Measurements from ENCODE around the gene TUBGCP3.

TUBGCP3 gene

DNA sequence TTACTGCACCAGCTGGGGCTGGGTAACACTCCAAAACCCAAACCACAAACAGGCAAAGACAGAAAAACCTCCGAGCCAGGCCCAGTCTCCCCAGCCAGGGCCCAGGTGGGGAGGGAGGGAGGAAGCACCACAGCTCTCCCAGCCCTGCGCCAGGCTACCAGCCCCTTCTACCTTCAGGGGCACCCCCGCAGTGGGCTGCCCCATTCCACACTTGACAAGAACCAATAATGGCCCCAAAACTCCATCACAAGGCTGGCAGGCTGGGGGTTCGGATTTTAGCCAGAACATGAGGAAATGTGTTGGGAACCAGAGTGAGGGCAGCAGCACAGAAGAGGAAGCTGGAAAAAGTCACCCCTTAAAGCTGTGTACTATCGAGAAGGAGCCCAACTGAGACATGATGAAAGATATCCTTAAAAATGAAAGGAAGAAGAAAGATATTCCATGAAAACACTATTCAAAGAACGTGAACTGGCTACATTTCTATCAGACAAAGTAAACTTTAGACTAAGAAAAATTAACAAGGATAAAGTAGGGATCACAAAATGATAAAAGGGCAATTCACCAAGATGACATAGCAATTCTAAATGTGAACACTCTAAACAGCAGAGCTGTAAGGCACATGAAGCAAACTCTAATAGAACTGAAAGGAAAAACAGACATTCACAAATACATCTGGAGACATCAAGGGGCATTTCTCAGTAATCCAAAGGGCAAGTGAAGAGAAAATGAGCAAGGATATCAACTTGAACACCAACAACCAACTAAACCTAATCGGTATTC is 12.9 kb downstream of the TUBGCP3 start:
- no peaks in the 10 kb centered on the region for H3K36me3 ChIP-seq (ENCODE audit: control insufficient read depth, low read depth, low read length)
- H3K9me3 ChIP-seq (ENCODE audit: control insufficient read depth, low read depth, low read length) = no peaks in the 10 kb centered on the region
- no peak overlapping the region for H3K9ac ChIP-seq (ENCODE audit: low read length)
- H3K4me1 ChIP-seq (ENCODE audit: control insufficient read depth, low read depth, low read length) = peaks cover 7% of the 10 kb centered on the region
- no peak overlapping the region for H3K27ac ChIP-seq (ENCODE audit: low read length)
- no peak overlapping the region for H3K4me3 ChIP-seq (ENCODE audit: low read length)
- H3K27me3 ChIP-seq (ENCODE audit: control insufficient read depth, insufficient read depth, low read length) = no peaks in the 10 kb centered on the region

GRCh38 chr13:112574416-112574815 is 13.5 kb downstream of the TUBGCP3 start:
- H3K4me3 ChIP-seq (ENCODE audit: low read length) = no peak overlapping the region
- H3K9me3 ChIP-seq (ENCODE audit: control insufficient read depth, low read depth, low read length) = no peaks in the 10 kb centered on the region
- no peak overlapping the region for H3K9ac ChIP-seq (ENCODE audit: low read length)
- H3K36me3 ChIP-seq (ENCODE audit: control insufficient read depth, low read depth, low read length) = no peaks in the 10 kb centered on the region
- no peaks in the 10 kb centered on the region for H3K27me3 ChIP-seq (ENCODE audit: control insufficient read depth, insufficient read depth, low read length)
- peaks cover 7% of the 10 kb centered on the region for H3K4me1 ChIP-seq (ENCODE audit: control insufficient read depth, low read depth, low read length)
- H3K27ac ChIP-seq (ENCODE audit: low read length) = no peak overlapping the region

DNA sequence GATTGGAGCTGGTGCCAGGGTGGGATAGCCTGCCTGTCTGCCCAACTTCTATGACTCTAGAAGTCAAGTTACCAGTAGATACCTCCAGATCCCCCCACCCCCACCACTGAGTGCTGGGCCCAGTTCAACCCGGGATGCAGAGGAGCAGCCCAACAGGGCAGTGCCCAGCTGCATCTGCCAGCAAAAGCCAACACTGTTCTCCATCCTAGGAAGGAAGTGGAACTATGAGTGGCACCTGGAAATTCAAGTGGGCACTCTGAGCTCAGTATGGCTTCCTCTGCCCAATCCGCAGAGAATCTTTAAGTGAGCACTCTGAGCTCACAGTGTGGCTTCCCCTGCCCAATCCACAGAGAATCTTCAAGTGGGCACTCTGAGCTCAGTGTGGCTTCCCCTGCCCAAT is 14.2 kb downstream of the TUBGCP3 start:
- Histone ChIP-seq H3K9me3 (ENCODE audit: control insufficient read depth, low read depth, low read length) (no peaks in the 10 kb centered on the region), H3K36me3 (ENCODE audit: control insufficient read depth, low read depth, low read length) (peaks cover under 1% of the 10 kb centered on the region), H3K4me3 (ENCODE audit: low read length) (no peak overlapping the region), H3K27me3 (ENCODE audit: control insufficient read depth, insufficient read depth, low read length) (no peaks in the 10 kb centered on the region), H3K9ac (ENCODE audit: low read length) (no peak overlapping the region), H3K4me1 (ENCODE audit: control insufficient read depth, low read depth, low read length) (peaks cover 7% of the 10 kb centered on the region), H3K27ac (ENCODE audit: low read length) (no peak overlapping the region)

GRCh38 chr13:112572366-112572765 is 15.6 kb downstream of the TUBGCP3 start:
- Histone ChIP-seq H3K9me3 (ENCODE audit: control insufficient read depth, low read depth, low read length) (no peaks in the 10 kb centered on the region), H3K4me3 (ENCODE audit: low read length) (no peak overlapping the region), H3K4me1 (ENCODE audit: control insufficient read depth, low read depth, low read length) (peaks cover 7% of the 10 kb centered on the region), H3K36me3 (ENCODE audit: control insufficient read depth, low read depth, low read length) (peaks cover 12% of the 10 kb centered on the region), H3K27me3 (ENCODE audit: control insufficient read depth, insufficient read depth, low read length) (no peaks in the 10 kb centered on the region), H3K27ac (ENCODE audit: low read length) (no peak overlapping the region), H3K9ac (ENCODE audit: low read length) (no peak overlapping the region)

- Histone ChIP-seq H3K36me3 (ENCODE audit: control insufficient read depth, low read depth, low read length) (peaks cover 23% of the 10 kb centered on the region), H3K9ac (ENCODE audit: low read length) (no peak overlapping the region), H3K27ac (ENCODE audit: low read length) (no peak overlapping the region), H3K4me3 (ENCODE audit: low read length) (no peak overlapping the region), H3K9me3 (ENCODE audit: control insufficient read depth, low read depth, low read length) (no peaks in the 10 kb centered on the region), H3K4me1 (ENCODE audit: control insufficient read depth, low read depth, low read length) (no peaks in the 10 kb centered on the region), H3K27me3 (ENCODE audit: control insufficient read depth, insufficient read depth, low read length) (no peaks in the 10 kb centered on the region)
Measured at GRCh38 chr13:112569821-112570220, 18.1 kb downstream of the TUBGCP3 start.

DNA sequence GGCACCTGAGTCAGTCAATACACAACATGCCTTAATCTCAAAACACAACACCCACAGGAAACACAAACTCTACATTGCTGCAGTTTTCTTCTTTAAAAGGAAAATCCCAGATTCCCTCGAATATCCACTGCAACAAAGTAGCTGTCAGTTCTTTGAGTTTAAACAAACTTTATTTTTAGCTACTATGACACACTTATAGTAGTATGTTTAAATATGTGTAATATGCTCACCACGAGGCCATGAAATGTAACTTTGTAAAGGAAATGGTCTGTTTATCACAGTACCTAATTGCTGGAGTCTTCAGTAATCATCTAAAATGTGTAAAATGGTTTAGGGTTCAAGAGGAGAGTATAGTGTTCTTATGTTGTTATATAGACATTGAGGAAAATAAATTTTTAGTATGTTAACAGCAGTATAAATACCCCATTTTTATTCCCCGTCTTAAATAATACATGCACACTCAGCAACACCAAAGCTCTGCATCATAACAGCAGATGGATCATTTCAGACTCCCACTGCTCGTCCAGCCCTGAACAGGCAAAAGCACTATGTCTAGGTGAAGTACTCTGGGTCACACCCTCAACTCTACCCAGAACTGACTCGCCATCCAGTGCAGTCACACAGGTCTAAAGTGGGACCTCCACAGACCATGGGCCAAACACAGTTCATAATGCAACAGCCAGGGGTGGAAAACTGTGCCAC is 20.6 kb downstream of the TUBGCP3 start:
- no peaks in the 10 kb centered on the region for H3K4me1 ChIP-seq (ENCODE audit: control insufficient read depth, low read depth, low read length)
- no peaks in the 10 kb centered on the region for H3K9me3 ChIP-seq (ENCODE audit: control insufficient read depth, low read depth, low read length)
- no peak overlapping the region for H3K4me3 ChIP-seq (ENCODE audit: low read length)
- peaks cover 32% of the 10 kb centered on the region for H3K36me3 ChIP-seq (ENCODE audit: control insufficient read depth, low read depth, low read length)
- no peaks in the 10 kb centered on the region for H3K27me3 ChIP-seq (ENCODE audit: control insufficient read depth, insufficient read depth, low read length)
- no peak overlapping the region for H3K27ac ChIP-seq (ENCODE audit: low read length)
- H3K9ac ChIP-seq (ENCODE audit: low read length) = no peak overlapping the region

DNA sequence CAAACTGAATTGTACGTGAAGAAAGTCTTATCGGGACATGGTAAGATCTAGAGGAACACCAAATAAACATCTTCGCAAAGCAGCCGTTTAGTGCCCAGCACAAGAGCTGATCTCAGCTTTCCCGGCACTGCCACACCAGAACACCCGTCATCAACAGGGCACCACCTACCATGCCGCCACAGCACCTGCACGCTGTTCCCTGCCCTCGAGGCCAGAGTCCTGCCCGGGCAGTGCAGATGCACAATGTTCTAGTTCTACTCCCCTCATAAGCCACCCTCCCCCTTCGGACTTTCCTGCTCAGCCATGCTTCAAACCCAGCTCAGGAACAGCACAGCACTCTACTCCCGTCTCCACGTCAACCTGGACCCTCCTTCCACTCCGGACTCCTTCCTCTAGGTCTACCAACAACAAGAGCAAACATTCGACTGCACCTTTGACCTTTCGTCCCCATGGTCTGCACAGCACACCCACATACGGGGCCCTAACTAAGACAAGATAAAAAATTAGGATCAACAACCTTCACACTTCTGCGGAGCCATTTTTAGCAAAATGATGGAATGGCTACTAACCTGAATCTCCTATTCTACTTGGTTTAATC is 25.1 kb downstream of the TUBGCP3 start:
- no peaks in the 10 kb centered on the region for H3K9me3 ChIP-seq (ENCODE audit: control insufficient read depth, low read depth, low read length)
- H3K9ac ChIP-seq (ENCODE audit: low read length) = no peak overlapping the region
- peaks cover 27% of the 10 kb centered on the region for H3K36me3 ChIP-seq (ENCODE audit: control insufficient read depth, low read depth, low read length)
- H3K4me3 ChIP-seq (ENCODE audit: low read length) = no peak overlapping the region
- H3K4me1 ChIP-seq (ENCODE audit: control insufficient read depth, low read depth, low read length) = no peaks in the 10 kb centered on the region
- no peak overlapping the region for H3K27ac ChIP-seq (ENCODE audit: low read length)
- H3K27me3 ChIP-seq (ENCODE audit: control insufficient read depth, insufficient read depth, low read length) = no peaks in the 10 kb centered on the region

GRCh38 chr13:112562254-112562653 is 25.7 kb downstream of the TUBGCP3 start:
- Histone ChIP-seq H3K4me3 (ENCODE audit: low read length) (no peak overlapping the region), H3K9ac (ENCODE audit: low read length) (no peak overlapping the region), H3K36me3 (ENCODE audit: control insufficient read depth, low read depth, low read length) (peaks cover 28% of the 10 kb centered on the region), H3K4me1 (ENCODE audit: control insufficient read depth, low read depth, low read length) (no peaks in the 10 kb centered on the region), H3K27me3 (ENCODE audit: control insufficient read depth, insufficient read depth, low read length) (no peaks in the 10 kb centered on the region), H3K27ac (ENCODE audit: low read length) (no peak overlapping the region), H3K9me3 (ENCODE audit: control insufficient read depth, low read depth, low read length) (no peaks in the 10 kb centered on the region)

DNA sequence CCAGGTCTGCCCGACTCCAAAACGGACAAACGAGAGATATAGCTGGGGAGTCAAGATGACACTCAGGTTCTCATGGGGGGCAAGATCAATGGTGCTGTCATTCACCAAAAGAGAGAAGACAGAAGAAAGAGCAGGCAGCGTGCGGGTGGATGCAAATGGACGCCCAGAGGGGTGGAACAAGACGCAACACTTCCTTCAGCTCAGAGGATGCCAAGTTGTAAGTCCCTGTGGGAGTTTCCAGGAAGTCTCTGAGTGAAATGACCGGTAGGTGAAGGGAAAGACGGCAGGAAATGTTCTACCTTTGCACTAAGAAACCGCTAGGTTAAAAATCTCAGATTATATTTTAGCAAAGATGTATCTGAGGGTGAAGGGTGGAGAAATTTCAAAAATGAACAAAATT is 26.5 kb downstream of the TUBGCP3 start:
- no peaks in the 10 kb centered on the region for H3K4me1 ChIP-seq (ENCODE audit: control insufficient read depth, low read depth, low read length)
- no peaks in the 10 kb centered on the region for H3K9me3 ChIP-seq (ENCODE audit: control insufficient read depth, low read depth, low read length)
- no peak overlapping the region for H3K9ac ChIP-seq (ENCODE audit: low read length)
- peaks cover 24% of the 10 kb centered on the region for H3K36me3 ChIP-seq (ENCODE audit: control insufficient read depth, low read depth, low read length)
- no peak overlapping the region for H3K4me3 ChIP-seq (ENCODE audit: low read length)
- no peaks in the 10 kb centered on the region for H3K27me3 ChIP-seq (ENCODE audit: control insufficient read depth, insufficient read depth, low read length)
- H3K27ac ChIP-seq (ENCODE audit: low read length) = no peak overlapping the region

GRCh38 chr13:112558696-112559418 is 29.1 kb downstream of the TUBGCP3 start:
- H3K4me1 ChIP-seq (ENCODE audit: control insufficient read depth, low read depth, low read length) = no peaks in the 10 kb centered on the region
- H3K9ac ChIP-seq (ENCODE audit: low read length) = no peak overlapping the region
- no peaks in the 10 kb centered on the region for H3K9me3 ChIP-seq (ENCODE audit: control insufficient read depth, low read depth, low read length)
- H3K36me3 ChIP-seq (ENCODE audit: control insufficient read depth, low read depth, low read length) = peaks cover 37% of the 10 kb centered on the region
- no peaks in the 10 kb centered on the region for H3K27me3 ChIP-seq (ENCODE audit: control insufficient read depth, insufficient read depth, low read length)
- H3K27ac ChIP-seq (ENCODE audit: low read length) = no peak overlapping the region
- no peak overlapping the region for H3K4me3 ChIP-seq (ENCODE audit: low read length)

DNA sequence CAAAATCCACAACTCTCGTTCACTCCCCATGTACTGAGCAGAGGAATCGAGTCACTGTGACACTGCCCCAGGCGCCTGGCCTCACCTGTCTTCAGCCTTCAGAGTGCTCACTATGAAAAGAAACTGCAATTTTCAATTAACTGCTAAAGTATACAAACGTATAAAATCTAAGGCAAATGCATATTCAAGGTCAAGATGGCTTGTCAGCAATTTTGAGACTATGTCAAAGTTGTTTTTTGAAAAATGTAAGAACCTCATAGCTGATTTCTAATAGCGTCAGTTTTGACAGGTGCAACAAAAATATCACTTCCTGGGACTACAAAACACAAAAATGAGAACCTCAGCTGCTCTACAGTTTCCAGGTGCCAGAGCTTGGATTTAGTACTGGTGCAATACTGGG is 31.4 kb downstream of the TUBGCP3 start:
- Histone ChIP-seq H3K27ac (ENCODE audit: low read length) (no peak overlapping the region), H3K27me3 (ENCODE audit: control insufficient read depth, insufficient read depth, low read length) (no peaks in the 10 kb centered on the region), H3K9ac (ENCODE audit: low read length) (no peak overlapping the region), H3K4me1 (ENCODE audit: control insufficient read depth, low read depth, low read length) (no peaks in the 10 kb centered on the region), H3K9me3 (ENCODE audit: control insufficient read depth, low read depth, low read length) (no peaks in the 10 kb centered on the region), H3K4me3 (ENCODE audit: low read length) (no peak overlapping the region), H3K36me3 (ENCODE audit: control insufficient read depth, low read depth, low read length) (peaks cover 54% of the 10 kb centered on the region)
